ENCODE results near the gene CAMTA1. TPM values are rescaled to one million over a fixed set of nuclear protein-coding genes. Genes with fewer than 3 reads are reported as not detected.

CAMTA1 gene
- total RNA-seq, 1 donor from 2014 or later, result 77.6 TPM

DNA sequence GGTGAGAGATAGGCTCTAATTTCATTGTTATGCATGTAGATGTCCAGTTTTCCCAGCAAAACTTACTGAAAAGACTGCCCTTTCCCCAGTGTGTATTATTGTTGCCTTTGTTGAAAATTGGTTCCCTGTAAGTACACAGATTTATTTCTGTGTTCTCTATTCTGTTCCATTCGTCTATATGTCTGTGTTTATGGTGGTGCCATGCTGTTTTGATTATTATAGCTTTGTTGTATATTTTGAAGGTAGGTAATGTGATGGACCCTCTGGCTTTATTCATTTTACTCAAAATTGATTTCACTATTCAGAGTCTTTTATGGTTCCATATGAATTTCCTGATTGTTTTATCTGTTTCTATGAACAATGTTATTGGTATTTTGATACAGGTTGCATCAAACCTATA, 610.0 kb downstream of the CAMTA1 start:
- Histone ChIP-seq H3K27me3 (ENCODE audit: insufficient read depth, low read length) (no peaks in the 10 kb centered on the region), H3K4me3 (ENCODE audit: insufficient read depth, low read depth, low read length) (no peak overlapping the region), H3K27ac (ENCODE audit: low read depth, low read length) (no peak overlapping the region), H3K4me2 (ENCODE audit: low read length) (no peak overlapping the region), H3K4me1 (ENCODE audit: insufficient read depth, low read length) (peaks cover under 1% of the 10 kb centered on the region), H3K9ac (ENCODE audit: low read length) (no peak overlapping the region), H2AFZ (ENCODE audit: low read depth, low read length) (no peak overlapping the region), H3K9me3 (ENCODE audit: insufficient read depth, low read depth, low read length) (no peaks in the 10 kb centered on the region), H3K79me2 (ENCODE audit: insufficient read depth, low read length) (no peaks in the 10 kb centered on the region), H3K36me3 (ENCODE audit: insufficient read depth, low read length) (no peaks in the 10 kb centered on the region), H4K20me1 (ENCODE audit: insufficient read depth, low read length) (no peaks in the 10 kb centered on the region)
- Mint-ChIP-seq H3K4me3 (ENCODE audit: unreplicated experiment) (no peak overlapping the region), H3K27ac (ENCODE audit: unreplicated experiment) (no peak overlapping the region), H3K27me3 (ENCODE audit: low read depth, unreplicated experiment) (no peaks in the 10 kb centered on the region), H3K36me3 (ENCODE audit: low read depth, unreplicated experiment) (no peaks in the 10 kb centered on the region), H3K4me1 (ENCODE audit: low read depth, unreplicated experiment) (peaks cover 3% of the 10 kb centered on the region), H3K9me3 (ENCODE audit: unreplicated experiment) (peaks cover 18% of the 10 kb centered on the region)
- DNase-seq (ENCODE audit: low read depth), result no peak
- no peak for FAIRE-seq
- TF ChIP-seq, protein P1, sequence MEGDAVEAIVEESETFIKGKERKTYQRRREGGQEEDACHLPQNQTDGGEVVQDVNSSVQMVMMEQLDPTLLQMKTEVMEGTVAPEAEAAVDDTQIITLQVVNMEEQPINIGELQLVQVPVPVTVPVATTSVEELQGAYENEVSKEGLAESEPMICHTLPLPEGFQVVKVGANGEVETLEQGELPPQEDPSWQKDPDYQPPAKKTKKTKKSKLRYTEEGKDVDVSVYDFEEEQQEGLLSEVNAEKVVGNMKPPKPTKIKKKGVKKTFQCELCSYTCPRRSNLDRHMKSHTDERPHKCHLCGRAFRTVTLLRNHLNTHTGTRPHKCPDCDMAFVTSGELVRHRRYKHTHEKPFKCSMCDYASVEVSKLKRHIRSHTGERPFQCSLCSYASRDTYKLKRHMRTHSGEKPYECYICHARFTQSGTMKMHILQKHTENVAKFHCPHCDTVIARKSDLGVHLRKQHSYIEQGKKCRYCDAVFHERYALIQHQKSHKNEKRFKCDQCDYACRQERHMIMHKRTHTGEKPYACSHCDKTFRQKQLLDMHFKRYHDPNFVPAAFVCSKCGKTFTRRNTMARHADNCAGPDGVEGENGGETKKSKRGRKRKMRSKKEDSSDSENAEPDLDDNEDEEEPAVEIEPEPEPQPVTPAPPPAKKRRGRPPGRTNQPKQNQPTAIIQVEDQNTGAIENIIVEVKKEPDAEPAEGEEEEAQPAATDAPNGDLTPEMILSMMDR (IDR thresholded peaks at IDR 0.05; ENCODE audit: insufficient read depth, low read depth, low read length), result no peak
- TF ChIP-seq EZH2 (IDR thresholded peaks at IDR 0.05; ENCODE audit: insufficient read depth, low read length), result no peak

- H2AFZ ChIP-seq (ENCODE audit: low read depth, low read length), result no peak overlapping the region
- TF ChIP-seq EZH2 (IDR thresholded peaks at IDR 0.05; ENCODE audit: insufficient read depth, low read length), result no peak
- TF ChIP-seq, protein P1 (IDR thresholded peaks at IDR 0.05; ENCODE audit: insufficient read depth, low read depth, low read length), result no peak
- H3K4me2 ChIP-seq (ENCODE audit: low read length), result no peak overlapping the region
- H3K27me3 ChIP-seq (ENCODE audit: insufficient read depth, low read length), result no peaks in the 10 kb centered on the region
- H3K9ac ChIP-seq (ENCODE audit: low read length), result no peak overlapping the region
- peaks cover 12% of the 10 kb centered on the region for H3K4me1 ChIP-seq (ENCODE audit: insufficient read depth, low read length)
- H3K79me2 ChIP-seq (ENCODE audit: insufficient read depth, low read length), result no peaks in the 10 kb centered on the region
- peaks cover 16% of the 10 kb centered on the region for H3K4me1 Mint-ChIP-seq (ENCODE audit: low read depth, unreplicated experiment)
- H3K9me3 ChIP-seq (ENCODE audit: insufficient read depth, low read depth, low read length), result no peaks in the 10 kb centered on the region
- DNase-seq (ENCODE audit: low read depth), result no peak
- no peaks in the 10 kb centered on the region for H4K20me1 ChIP-seq (ENCODE audit: insufficient read depth, low read length)
- no peak for FAIRE-seq
- H3K27me3 Mint-ChIP-seq (ENCODE audit: low read depth, unreplicated experiment), result no peaks in the 10 kb centered on the region
- no peak overlapping the region for H3K27ac ChIP-seq (ENCODE audit: low read depth, low read length)
- no peak overlapping the region for H3K4me3 ChIP-seq (ENCODE audit: insufficient read depth, low read depth, low read length)
- no peaks in the 10 kb centered on the region for H3K36me3 Mint-ChIP-seq (ENCODE audit: low read depth, unreplicated experiment)
- H3K9me3 Mint-ChIP-seq (ENCODE audit: unreplicated experiment), result peaks cover 14% of the 10 kb centered on the region
- H3K27ac Mint-ChIP-seq (ENCODE audit: unreplicated experiment), result no peak overlapping the region
- no peaks in the 10 kb centered on the region for H3K36me3 ChIP-seq (ENCODE audit: insufficient read depth, low read length)
- H3K4me3 Mint-ChIP-seq (ENCODE audit: unreplicated experiment), result no peak overlapping the region
Observed at GRCh38 chr1:7398982-7399381, 613.7 kb downstream of the CAMTA1 start.

DNA sequence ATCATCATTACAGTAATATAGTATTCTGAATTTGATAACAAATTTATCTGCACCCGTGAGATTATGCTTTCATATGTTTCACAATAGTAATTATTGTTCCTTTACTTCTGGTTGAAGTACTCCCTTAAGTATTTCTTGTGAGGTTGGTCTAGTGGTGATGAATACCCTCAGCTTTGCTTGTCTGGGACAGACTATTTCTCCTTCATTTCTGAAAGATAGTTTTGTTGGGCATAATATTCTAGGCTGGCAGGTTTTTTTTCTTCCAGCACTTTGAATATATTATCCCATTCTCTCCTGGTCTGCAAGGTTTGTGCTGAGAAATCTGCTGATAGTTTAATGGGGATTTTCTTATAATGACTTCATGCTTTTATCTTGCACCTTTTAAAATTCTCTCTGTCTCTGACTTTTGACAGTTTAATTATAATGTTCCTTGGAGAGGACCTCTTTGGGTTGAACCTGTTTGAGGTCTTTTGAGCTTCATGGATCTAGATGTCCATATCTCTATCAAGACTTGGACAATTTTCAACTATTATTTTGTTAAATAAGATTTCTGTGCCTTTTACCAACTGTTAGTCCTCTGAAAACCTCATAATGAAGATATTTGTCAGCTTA, 614.4 kb downstream of the CAMTA1 start:
- Mint-ChIP-seq H3K27ac (ENCODE audit: unreplicated experiment) (no peak overlapping the region), H3K4me3 (ENCODE audit: unreplicated experiment) (no peak overlapping the region), H3K9me3 (ENCODE audit: unreplicated experiment) (peaks cover 14% of the 10 kb centered on the region), H3K27me3 (ENCODE audit: low read depth, unreplicated experiment) (no peaks in the 10 kb centered on the region), H3K4me1 (ENCODE audit: low read depth, unreplicated experiment) (peaks cover 20% of the 10 kb centered on the region), H3K36me3 (ENCODE audit: low read depth, unreplicated experiment) (no peaks in the 10 kb centered on the region)
- H3K27me3 ChIP-seq (ENCODE audit: insufficient read depth, low read length), result no peaks in the 10 kb centered on the region
- no peaks in the 10 kb centered on the region for H4K20me1 ChIP-seq (ENCODE audit: insufficient read depth, low read length)
- H2AFZ ChIP-seq (ENCODE audit: low read depth, low read length), result no peak overlapping the region
- H3K36me3 ChIP-seq (ENCODE audit: insufficient read depth, low read length), result no peaks in the 10 kb centered on the region
- H3K4me2 ChIP-seq (ENCODE audit: low read length), result no peak overlapping the region
- H3K4me3 ChIP-seq (ENCODE audit: insufficient read depth, low read depth, low read length), result no peak overlapping the region
- H3K9ac ChIP-seq (ENCODE audit: low read length), result no peak overlapping the region
- no peaks in the 10 kb centered on the region for H3K79me2 ChIP-seq (ENCODE audit: insufficient read depth, low read length)
- no peak overlapping the region for H3K27ac ChIP-seq (ENCODE audit: low read depth, low read length)
- peaks cover 12% of the 10 kb centered on the region for H3K4me1 ChIP-seq (ENCODE audit: insufficient read depth, low read length)
- FAIRE-seq (no peak), DNase-seq (ENCODE audit: low read depth) (no peak)
- H3K9me3 ChIP-seq (ENCODE audit: insufficient read depth, low read depth, low read length), result no peaks in the 10 kb centered on the region
- no peak for TF ChIP-seq EZH2 (IDR thresholded peaks at IDR 0.05; ENCODE audit: insufficient read depth, low read length)
- TF ChIP-seq, protein P1 (IDR thresholded peaks at IDR 0.05; ENCODE audit: insufficient read depth, low read depth, low read length), result no peak

Data from astrocyte (in vitro differentiated cells and primary cell).